SK-MEL-5 (cell line): ENCODE results near the gene PIM3. TPM values are rescaled to one million over a fixed set of nuclear protein-coding genes. Genes with fewer than 3 reads are reported as not detected.

Source experiments
- DNase-seq: peaks from one replicate; pipeline ENCODE4 v3.0.0-alpha.2; 2016; ENCODE audit warnings: low read depth, low spot score
- in situ Hi-C: cut with HindIII; loops from 2 replicates; pipeline ENCODE4 v1.10.0; 2016; ENCODE audit warnings: low sequenced_read_pairs, high pct_unique_total_duplicates, low pct_unique_long_range_greater_than_20kb
- total RNA-seq: library from RNA; depleted of rRNA; stranded (reverse); fragments of >200 nt; shearing (Covaris generic); gene quantifications from 2 replicates; pipeline ENCODE4 v1.2.3, GENCODE V29; 2014

Gene PIM3
- total RNA-seq, 1 experiment from 2014 or later: 120 TPM

DNA sequence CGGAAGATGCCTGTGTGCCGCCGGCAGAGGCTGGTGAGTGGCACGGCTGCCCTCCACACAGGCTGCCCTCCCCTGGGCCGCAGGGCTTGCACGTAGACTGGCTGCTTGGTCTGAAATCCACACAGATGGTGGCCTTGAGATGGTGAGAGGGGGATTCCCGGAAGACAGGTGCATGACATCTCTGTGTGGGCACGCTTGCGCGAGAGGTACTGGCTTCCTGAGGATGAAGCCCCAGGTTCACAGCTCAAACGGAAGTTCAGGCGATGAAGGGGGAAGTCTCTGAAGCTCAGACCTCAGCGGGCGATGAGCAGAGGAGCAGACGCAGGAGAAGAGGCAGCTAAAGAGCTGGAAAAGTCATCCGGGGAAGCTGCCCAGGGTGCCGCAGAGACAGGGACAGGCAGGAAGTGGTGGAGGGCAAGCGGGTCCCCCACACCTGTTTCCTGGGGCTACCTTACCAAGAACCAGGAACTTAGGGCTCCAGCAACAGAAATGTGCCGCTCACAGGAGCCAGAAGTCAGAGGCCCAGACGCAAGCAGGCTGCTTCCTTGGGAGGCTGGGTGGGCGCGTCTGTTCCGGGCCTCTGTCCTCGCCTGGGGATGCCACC lies 34.9 kb upstream of the PIM3 start:
- in situ Hi-C loops: no loop called here
- no peak for DNase-seq

DNA sequence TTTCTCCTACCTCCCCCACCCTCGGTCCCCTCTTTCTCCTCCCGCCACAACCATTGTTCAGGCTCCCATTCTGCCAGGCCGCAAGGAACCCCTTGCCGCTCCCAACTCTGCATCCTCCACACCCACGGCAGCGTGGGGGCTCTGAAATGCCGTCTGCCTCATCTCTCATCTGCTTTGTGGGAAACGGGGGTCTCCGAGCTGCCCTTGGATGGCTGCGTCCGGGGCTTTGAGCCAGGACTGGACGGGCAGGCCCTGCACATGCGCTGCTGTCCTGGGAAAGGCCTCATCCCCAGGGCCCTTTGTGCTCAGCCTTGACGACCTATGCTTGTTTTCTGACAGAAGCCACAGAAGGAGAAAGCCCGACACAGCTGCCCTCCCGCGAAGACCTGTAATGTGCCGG lies 33.7 kb upstream of the PIM3 start:
- in situ Hi-C loops: no loop called here
- DNase-seq: no peak

DNA sequence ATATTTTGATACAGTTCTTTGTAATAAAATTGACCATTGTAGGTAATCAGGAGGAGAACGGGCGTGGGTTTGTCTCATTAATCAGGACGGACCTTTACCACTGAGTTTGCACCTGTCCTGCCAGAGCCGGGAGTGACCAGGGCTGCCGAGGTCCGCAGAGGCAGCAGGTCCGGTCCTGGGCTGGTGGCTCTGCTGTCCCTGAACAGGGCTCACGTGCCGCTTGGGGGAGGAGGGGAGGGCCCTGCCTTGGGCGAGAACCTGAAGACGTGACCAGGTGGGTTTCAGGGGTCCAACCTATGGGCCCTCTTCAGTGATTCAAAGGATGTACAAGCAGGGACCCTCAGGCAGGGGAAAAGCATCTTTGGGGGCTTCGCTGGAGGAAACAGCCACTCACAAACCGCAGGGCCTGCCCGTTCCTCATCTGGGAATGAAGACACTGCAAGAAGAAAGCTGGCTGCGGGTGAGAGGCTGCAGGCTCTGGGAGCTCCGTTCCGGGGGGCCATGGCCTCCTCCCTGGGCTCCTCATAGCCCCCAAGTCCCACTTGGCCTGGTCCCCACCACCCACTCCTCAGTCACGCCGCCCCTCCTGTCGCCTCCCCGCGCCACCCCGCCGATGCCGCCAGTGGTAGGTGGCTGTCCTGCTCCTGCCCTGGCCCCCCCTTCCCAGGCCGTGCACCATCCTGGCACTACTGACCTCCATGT lies 32.9 kb upstream of the PIM3 start:
- in situ Hi-C loops: no loop called here
- DNase-seq: no peak

- DNase-seq: no peak
- in situ Hi-C loops: no loop called here
Measured at GRCh38 chr22:49928185-49928495, 32.4 kb upstream of the PIM3 start.

DNA sequence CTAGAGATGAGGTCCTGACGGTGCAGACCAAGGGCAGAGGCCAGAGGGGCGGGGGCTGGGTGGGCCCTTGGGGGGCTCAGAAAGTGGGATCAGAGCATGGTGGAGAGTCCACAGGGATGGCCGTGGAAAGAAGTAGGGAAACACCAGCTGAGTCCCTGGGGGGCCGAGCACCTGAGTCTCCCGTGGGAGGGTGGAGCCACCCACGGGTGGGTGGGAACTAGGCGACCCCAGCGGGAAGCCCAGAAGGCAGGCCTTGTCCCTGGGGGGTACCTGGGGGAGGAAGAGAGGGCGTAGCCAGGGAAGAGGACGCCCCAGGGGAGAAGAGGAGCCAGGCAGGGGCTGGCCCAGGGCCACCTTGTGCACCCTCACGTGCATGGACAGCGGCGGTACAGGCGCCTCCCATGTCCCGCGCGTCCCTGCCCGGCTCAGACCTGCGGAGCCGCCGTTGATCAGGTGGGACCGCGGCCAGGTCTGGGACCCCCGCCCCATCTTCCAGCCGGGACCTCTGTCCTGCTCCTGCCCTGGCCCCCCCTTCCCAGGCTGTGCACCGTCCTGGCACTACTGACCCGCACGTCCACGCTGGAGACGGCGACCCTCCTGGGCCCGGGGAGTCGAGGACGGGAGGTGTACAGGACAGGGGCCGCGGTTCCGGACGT lies 31.9 kb upstream of the PIM3 start:
- in situ Hi-C loops: no loop called here
- DNase-seq: no peak

DNA sequence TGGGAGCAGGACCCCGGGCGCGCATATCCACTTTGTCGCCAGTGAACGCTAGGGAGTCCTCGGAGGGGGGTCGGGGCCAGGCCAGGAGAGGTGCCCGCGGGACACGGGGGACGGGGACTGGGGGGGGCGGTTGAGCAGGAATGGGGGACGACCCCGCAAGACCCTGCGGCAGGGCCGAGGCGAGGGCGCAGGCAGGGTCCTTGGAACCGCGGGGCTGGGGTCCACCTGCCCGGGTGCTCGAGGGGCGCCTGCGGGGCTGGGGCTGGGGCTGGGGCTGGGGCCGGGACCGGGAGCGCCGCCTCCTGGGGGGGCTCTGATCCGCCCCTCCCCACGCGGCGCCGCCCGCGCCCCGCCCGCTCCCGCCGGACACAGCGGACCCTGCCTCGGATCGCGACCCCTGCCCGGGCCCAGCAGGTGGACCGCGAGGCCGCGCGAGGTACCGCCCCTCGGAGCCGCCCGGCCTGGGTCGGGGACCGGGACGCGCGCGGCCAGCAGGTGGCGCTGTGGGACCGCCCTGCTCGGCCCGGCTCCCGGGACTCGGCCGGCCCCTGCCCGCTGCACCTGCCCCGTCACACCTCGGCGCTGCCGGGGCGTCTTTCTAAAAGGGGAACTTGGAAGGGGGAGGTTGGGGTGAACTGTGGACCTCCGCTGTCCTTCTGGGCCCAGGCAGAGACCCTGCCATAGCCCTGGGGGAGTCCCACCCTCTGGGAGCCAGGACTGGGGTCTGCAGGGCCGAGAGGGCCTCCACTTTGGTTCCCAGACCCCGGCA lies 31.2 kb upstream of the PIM3 start:
- in situ Hi-C loops: no loop called here
- DNase-seq: peak; percentile 34

- no peak for DNase-seq
- in situ Hi-C loops: no loop called here
Measured at GRCh38 chr22:49929994-49930575, 30.5 kb upstream of the PIM3 start.

DNA sequence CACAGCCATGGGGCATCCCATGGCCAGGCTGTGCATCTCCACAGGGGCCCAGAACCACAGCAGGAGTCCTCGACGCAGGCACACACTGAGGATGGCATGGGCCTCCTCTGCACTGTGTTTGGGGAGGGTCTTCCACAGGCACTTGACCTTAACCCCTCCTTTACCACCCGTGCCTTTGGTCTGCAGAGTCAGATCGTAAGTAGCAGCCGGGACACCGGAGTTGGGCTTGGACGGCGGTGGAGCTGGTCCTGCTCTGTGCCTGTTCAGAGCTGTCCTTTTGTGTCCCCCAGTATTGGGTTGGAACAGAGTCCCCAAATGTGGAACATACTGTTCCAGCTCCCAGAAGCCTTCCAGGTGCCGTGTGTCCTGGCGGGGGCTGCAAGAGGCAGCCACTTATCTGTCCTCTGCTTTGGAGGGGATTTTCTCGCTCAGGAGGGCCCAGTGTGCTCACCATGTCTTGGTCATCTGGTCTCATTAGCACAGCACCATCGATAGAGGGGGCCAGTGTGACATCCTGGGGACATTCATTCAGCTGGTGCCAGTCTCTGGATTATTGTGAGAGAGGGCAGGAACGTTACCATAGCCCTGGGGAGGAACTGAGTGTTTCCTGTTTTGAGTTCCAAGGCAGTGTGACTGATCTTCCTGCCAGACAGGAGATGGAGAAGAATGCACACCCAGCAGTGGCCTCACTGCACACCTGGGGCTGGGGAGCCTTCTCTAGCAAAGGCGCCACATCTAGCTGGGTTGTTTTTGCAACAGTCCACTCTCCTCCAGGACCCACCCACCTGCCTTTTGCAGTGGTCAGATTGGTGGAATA lies 29.8 kb upstream of the PIM3 start:
- in situ Hi-C loops: no loop called here
- peak; percentile 78 for DNase-seq

- no peak for DNase-seq
- in situ Hi-C loops: no loop called here
Measured at GRCh38 chr22:49933236-49934159, 27.1 kb upstream of the PIM3 start.

DNA sequence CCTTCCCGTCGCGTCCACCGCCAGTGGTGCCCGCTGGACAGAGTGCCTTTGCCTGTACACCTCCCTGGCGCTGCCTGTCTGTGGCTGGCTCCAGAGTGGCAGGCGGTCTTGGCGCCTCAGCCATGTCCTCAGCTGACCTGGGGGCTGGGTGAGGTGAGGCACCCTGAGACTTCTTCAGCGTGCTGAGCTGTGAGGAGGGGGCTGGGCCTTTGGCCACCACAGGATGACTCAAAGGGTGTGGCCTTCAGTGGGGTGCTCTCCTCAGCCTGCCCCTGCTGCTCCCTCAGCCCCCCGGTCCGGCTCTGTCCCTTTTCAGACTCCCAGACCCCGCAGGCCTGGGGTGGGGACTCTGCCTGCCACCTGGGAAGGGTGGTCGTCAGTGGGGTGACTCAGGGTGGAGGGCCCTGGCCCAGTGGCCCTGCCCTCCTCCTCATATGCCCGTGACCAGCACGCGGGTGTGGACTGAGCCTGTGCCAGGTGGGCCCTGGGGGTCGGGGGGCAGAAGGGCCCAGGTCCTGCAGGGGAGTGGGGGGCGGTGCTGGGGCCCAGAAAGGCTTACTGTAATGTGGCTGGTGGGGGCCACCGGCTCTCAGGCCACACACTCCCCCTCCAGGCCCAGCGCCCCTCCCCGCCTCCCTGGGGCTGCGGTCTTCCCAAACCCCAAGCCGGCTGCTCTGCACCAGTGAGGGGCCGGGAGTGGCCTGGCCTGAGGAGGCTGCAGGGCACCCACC lies 26.2 kb upstream of the PIM3 start:
- no peak for DNase-seq
- in situ Hi-C loops: no loop called here

DNA sequence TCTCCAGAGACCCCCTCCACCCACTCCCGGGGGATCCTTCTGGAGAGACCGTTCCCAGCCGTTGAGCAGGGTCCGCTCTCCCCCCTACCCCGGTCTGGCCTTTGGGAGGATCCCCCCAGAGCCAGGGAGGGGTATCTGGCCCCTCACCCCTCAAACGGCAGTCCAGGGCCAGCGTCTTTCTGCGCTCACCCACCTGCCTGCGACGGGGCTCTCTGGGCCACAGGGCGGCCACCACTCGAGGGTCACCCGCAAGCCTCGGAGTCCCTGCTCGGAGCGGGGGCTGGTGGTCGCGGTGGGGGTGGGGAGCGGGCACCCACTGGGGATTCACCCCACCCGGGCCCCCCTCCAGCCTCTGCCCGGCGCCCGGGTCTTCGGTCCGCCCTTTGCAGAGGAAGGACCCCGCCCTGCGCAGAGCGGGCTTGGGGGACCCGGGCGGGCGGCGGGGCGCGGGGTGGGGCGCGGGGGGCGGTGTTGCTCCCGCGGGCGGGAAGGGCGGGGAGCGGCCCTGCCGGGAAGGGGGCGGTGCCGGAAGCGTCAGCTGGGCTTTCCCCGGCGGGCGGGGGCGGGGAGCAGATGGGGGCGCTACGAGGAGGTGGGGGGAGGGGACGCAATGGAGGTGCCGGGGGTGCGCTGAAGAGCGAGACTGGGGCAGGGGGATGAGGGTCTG lies 25.5 kb upstream of the PIM3 start:
- no peak for DNase-seq
- in situ Hi-C loops: no loop called here

DNA sequence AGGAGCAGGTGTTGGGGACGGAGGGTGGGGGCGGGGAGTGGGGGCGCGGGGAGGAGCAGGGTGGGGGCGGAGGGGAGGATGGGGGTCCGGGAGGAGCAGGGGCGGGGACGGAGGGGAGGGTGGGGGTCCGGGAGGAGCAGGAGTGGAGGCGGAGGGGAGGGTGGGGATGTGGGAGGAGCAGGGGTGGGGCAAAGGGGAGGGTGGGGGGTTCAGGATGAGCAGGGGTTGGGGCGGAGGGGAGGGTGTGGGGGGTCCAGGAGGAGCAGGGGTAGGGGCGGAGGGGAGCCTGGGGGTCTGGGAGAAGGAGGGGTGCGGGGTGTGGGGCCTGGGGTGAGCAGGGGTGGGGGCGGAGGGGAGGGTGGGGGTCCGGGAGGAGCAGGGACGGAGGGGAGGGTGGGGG lies 25.0 kb upstream of the PIM3 start:
- DNase-seq: no peak
- in situ Hi-C loops: no loop called here

GRCh38 chr22:49936018-49936972 lies 24.3 kb upstream of the PIM3 start:
- DNase-seq: peak; percentile 51
- in situ Hi-C loops: no loop called here

GRCh38 chr22:49936973-49937757 lies 23.4 kb upstream of the PIM3 start:
- in situ Hi-C loops: no loop called here
- no peak for DNase-seq
